Skeletal muscle tissue (tissue), 4 donors: Measurements from ENCODE around the gene FXR1. TPM values are rescaled to one million over a fixed set of nuclear protein-coding genes. Genes with fewer than 3 reads are reported as not detected.
A peak's percentile ranks its signal among the peaks of the same experiment; 100 is the strongest.

Experiments
- H3K27ac ChIP-seq: one replicate; pipeline ENCODE4 v1.7.0; 2013; ENCODE audit warnings: mild to moderate bottlenecking, low read depth, low read length, inconsistent platforms
- H3K27me3 ChIP-seq, 3 donors: one replicate each; pipeline ENCODE4 v1.7.0; 2013; ENCODE audit warnings: low read length in 3 of 3; ENCODE audit not compliant: control insufficient read depth in 3 of 3, insufficient read depth in 3 of 3
- H3K36me3 ChIP-seq, 3 donors: one replicate each; pipeline ENCODE4 v1.7.0; 2013; ENCODE audit warnings: low read length in 3 of 3; ENCODE audit not compliant: control insufficient read depth in 3 of 3, insufficient read depth in 3 of 3
- H3K4me1 ChIP-seq, 3 donors: one replicate each; pipeline ENCODE4 v1.7.0; 2013; ENCODE audit warnings: low read length in 3 of 3, mild to moderate bottlenecking in 3 of 3; ENCODE audit not compliant: control insufficient read depth in 3 of 3, insufficient read depth in 3 of 3
- H3K4me3 ChIP-seq, 3 donors: one replicate each; pipeline ENCODE4 v1.7.0; 2013; ENCODE audit warnings: low read length in 3 of 3
- H3K9ac ChIP-seq, 3 donors: one replicate each; pipeline ENCODE4 v1.7.0; 2013; ENCODE audit warnings: low read length in 3 of 3, mild to moderate bottlenecking in 3 of 3, moderate library complexity in 2 of 3, low read depth in 1 of 3
- H3K9me3 ChIP-seq, 3 donors: one replicate each; pipeline ENCODE4 v1.7.0; 2013; ENCODE audit warnings: low read length in 3 of 3; ENCODE audit not compliant: control insufficient read depth in 3 of 3
- total RNA-seq: library from RNA; depleted of rRNA; stranded (reverse); fragments of >200 nt; gene quantifications from one replicate; pipeline ENCODE4 v1.2.3, GENCODE V29; 2014
- donor health status: Osteomylitis.

FXR1 gene
- total RNA-seq, 1 donor from 2014 or later, result 447 TPM

DNA sequence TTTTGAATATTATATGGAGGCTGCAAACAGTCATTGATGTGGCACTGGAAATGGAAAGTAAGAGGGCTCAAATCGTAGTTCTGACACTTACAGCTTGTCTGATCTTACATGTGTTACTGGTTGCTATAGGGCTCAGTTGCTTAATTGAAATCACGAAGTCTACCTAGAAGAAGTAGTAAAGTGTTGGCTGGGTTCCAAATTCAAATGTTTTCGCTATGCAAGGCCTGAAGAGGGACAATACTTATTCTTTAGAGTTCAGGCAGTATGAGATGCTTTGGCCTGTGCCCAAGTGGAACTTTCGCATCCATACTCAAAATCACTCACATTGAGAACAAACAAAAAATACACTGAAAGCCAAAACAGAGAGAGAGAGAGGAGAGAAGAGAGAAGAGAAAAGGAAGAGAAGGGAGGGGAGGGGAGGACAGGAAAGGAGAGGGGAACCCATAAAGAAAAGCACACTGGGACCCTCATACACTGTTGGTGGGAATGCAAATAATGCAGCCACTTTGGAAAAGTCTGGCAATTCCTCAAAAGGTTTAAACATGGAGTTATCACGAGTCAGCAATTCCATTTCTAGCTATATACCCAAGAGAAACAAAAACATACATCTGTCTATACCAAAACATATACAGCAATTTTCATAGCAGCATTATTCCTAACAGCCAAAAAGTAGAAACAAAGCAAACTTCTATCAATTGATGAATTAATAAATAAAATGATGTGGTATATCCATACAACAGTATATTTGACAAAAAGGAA is 2.9 kb upstream of the FXR1 start:
- Histone ChIP-seq H3K36me3 (no peaks in the 10 kb centered on the region), H3K4me1 (peaks cover 6 to 13% (median 8%) of the 10 kb centered on the region in 3 donors), H3K4me3 (no peak overlapping the region)

DNA sequence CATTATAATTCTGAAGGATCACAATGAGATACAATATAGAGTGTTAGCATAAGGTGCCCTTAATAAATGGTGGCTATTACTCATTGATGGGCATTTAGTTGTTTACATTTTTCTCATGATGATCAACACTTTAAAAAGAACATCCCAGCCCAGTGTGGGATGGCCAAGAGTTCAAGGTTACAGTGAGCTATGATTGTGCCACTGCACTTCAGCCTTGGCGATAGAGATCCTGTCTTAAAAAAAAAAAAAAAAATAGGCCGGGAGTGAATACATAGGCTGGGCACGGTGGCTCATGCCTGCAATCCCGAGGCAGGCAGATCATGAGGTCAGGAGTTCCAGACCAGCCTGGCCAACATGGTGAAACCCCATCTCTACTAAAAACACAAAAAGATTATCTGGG is 1.6 kb upstream of the FXR1 start:
- no peaks in the 10 kb centered on the region for H3K9me3 ChIP-seq
- no peak overlapping the region for H3K4me3 ChIP-seq
- peaks cover 13 to 25% (median 19%) of the 10 kb centered on the region in 3 donors for H3K4me1 ChIP-seq
- H3K9ac ChIP-seq, result no peak overlapping the region
- H3K27me3 ChIP-seq, result no peaks in the 10 kb centered on the region
- no peaks in the 10 kb centered on the region for H3K36me3 ChIP-seq
- no peak overlapping the region for H3K27ac ChIP-seq

More for the DNA sequence above, 2.9 kb upstream of the FXR1 start:
- H3K27ac ChIP-seq, result no peak overlapping the region
- H3K27me3 ChIP-seq, result no peaks in the 10 kb centered on the region
- no peak overlapping the region for H3K9ac ChIP-seq
- H3K9me3 ChIP-seq, result no peaks in the 10 kb centered on the region

GRCh38 chr3:180911876-180912303 is 580 bp upstream of the FXR1 start:
- peaks cover 13 to 26% (median 20%) of the 10 kb centered on the region in 3 donors for H3K4me1 ChIP-seq
- peak overlapping the region; percentile 99 for H3K27ac ChIP-seq
- H3K36me3 ChIP-seq, result no peaks in the 10 kb centered on the region
- peak overlapping the region; percentile 84 to 99 (median 95) for H3K4me3 ChIP-seq
- no peaks in the 10 kb centered on the region for H3K9me3 ChIP-seq
- H3K27me3 ChIP-seq, result no peaks in the 10 kb centered on the region
- peak overlapping the region; percentile 97 to 100 (median 100) for H3K9ac ChIP-seq

DNA sequence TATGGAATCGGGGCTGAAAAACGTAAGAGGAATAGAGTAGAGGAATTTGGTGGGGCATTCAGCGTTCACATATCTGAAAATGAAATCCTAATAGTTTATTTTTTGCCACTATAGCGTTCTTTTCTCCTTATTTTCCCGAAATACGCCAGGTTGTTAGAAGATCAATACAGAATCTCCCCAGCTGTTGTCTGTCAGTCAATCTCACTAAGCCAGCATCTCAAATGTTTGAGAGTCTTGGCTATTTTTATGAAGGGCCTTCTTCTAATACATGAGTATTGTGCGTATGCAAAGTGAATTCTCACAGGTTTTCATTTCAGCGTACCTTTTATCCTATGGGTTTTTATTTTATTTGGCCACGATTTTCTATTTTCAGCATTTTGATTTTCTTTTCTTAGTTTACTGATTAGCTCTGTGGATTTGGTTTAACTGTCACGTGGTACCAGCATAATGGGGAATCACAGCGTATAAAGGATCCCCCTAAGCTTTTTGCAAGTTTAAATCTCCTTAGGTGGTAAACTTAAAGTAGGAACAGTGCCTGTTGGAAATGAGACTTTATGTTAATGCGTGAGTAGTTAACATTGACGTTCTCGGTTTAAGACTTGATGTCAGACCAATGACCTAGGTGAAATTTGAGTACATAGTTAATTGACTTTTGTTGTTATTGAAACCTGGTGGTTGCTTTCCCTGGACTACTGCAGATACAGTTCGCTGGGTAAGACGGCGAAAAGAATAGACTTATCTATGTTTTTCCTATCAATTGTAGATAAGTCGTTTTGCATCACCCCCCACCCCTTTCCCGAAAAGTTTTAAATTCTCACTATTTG is 1.3 kb downstream of the FXR1 start:
- Histone ChIP-seq H3K27ac (peak overlapping the region; percentile 99), H3K36me3 (no peaks in the 10 kb centered on the region), H3K9me3 (no peaks in the 10 kb centered on the region), H3K4me3 (peak overlapping the region; percentile 84 to 99 (median 95)), H3K27me3 (no peaks in the 10 kb centered on the region), H3K9ac (peak overlapping the region; percentile 97 to 100 (median 100)), H3K4me1 (peaks cover 16 to 34% (median 25%) of the 10 kb centered on the region in 3 donors)

GRCh38 chr3:180918542-180918941 is 6.1 kb downstream of the FXR1 start:
- H3K4me3 ChIP-seq, result no peak overlapping the region
- H3K36me3 ChIP-seq, result no peaks in the 10 kb centered on the region
- no peaks in the 10 kb centered on the region for H3K27me3 ChIP-seq
- no peaks in the 10 kb centered on the region for H3K9me3 ChIP-seq
- no peak overlapping the region for H3K27ac ChIP-seq
- peaks cover 18 to 52% (median 24%) of the 10 kb centered on the region in 3 donors for H3K4me1 ChIP-seq
- no peak overlapping the region for H3K9ac ChIP-seq

- H3K27me3 ChIP-seq, result no peaks in the 10 kb centered on the region
- no peak overlapping the region for H3K4me3 ChIP-seq
- H3K4me1 ChIP-seq, result peaks cover 16 to 44% (median 20%) of the 10 kb centered on the region in 3 donors
- no peaks in the 10 kb centered on the region for H3K9me3 ChIP-seq
- H3K36me3 ChIP-seq, result no peaks in the 10 kb centered on the region
- no peak overlapping the region for H3K27ac ChIP-seq
- no peak overlapping the region for H3K9ac ChIP-seq
Observed at GRCh38 chr3:180922242-180922641, 9.8 kb downstream of the FXR1 start.

DNA sequence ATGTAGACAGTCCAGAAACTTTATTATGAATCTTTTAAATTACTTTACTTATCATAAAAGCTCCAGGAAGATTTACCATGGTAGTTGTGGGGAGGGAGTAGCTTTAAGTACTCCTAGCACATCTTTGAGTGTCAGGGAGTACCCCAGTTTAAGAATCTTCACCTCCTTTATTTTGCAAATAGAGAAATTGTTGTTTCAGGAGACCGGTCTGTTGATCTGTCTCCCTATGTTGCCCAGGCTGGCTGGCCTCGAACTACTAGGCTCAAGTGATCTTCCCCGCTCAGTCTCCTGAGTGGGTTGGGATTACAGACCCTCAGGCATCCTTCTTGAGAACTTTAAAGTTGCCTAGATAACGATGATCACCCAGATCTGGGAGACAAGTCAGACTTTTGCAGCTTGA is 11.1 kb downstream of the FXR1 start:
- no peak overlapping the region for H3K9ac ChIP-seq
- no peaks in the 10 kb centered on the region for H3K36me3 ChIP-seq
- no peaks in the 10 kb centered on the region for H3K27me3 ChIP-seq
- no peak overlapping the region for H3K4me3 ChIP-seq
- H3K27ac ChIP-seq, result no peak overlapping the region
- H3K4me1 ChIP-seq, result peaks cover 13 to 38% (median 20%) of the 10 kb centered on the region in 3 donors
- H3K9me3 ChIP-seq, result no peaks in the 10 kb centered on the region

GRCh38 chr3:180926526-180926925 is 14.1 kb downstream of the FXR1 start:
- Histone ChIP-seq H3K4me3 (no peak overlapping the region), H3K9me3 (no peaks in the 10 kb centered on the region), H3K4me1 (peaks cover 11 to 25% (median 14%) of the 10 kb centered on the region in 3 donors), H3K27ac (no peak overlapping the region), H3K9ac (peak overlapping the region in 1 of 3 donors; percentile 33), H3K36me3 (peaks cover 0 to 2% (median 0%) of the 10 kb centered on the region in 3 donors), H3K27me3 (no peaks in the 10 kb centered on the region)

DNA sequence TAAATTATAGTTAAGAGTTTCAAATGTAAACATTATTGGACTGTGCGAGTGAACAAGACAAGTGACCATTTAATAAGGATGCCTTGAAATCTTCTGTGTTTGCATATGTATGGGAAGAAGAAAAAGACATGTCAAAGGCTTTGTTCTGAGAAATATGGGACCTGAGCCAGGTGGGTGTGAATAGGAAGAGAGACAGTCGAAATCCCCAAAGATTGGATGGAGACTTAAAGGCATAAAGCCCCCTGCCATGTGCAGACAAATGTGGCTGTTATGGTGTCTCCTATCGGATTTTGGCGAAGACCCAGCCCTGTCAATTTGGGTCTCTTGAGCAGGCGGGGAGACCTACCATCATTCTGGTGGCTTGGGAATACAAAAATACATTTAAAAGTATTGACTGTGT is 16.9 kb downstream of the FXR1 start:
- Histone ChIP-seq H3K9ac (no peak overlapping the region), H3K4me1 (peaks cover 14 to 25% (median 19%) of the 10 kb centered on the region in 3 donors), H3K27me3 (no peaks in the 10 kb centered on the region), H3K9me3 (no peaks in the 10 kb centered on the region), H3K27ac (no peak overlapping the region), H3K4me3 (no peak overlapping the region), H3K36me3 (peaks cover 0 to 2% (median 0%) of the 10 kb centered on the region in 3 donors)

- Histone ChIP-seq H3K4me1 (peaks cover 14 to 25% (median 17%) of the 10 kb centered on the region in 3 donors), H3K27ac (no peak overlapping the region)
Observed at GRCh38 chr3:180930526-180930925, 18.1 kb downstream of the FXR1 start.

More at GRCh38 chr3:180930526-180930925, 18.1 kb downstream of the FXR1 start:
- H3K36me3 ChIP-seq, result peaks cover 0 to 5% (median 2%) of the 10 kb centered on the region in 3 donors
- H3K4me3 ChIP-seq, result no peak overlapping the region
- no peaks in the 10 kb centered on the region for H3K9me3 ChIP-seq
- H3K9ac ChIP-seq, result no peak overlapping the region
- no peaks in the 10 kb centered on the region for H3K27me3 ChIP-seq
